GM10248 (cell line): Measurements from ENCODE around the gene XRCC5.

Experiments used
- CTCF ChIA-PET: fragments of 300-600 bp; sonication (Branson Sonifier 250); formaldehyde crosslinking; extraction: SDS; loops from one replicate; lab custom pipeline; 2021; ENCODE audit warnings: antibody characterized with exemption; lab: Yijun Ruan, JAX
- POLR2A ChIA-PET: fragments of 350-650 bp; sonication (Branson Sonifier 250); formaldehyde crosslinking; extraction: SDS; loops from one replicate; lab custom pipeline; 2020; ENCODE audit warnings: antibody characterized with exemption; lab: Yijun Ruan, JAX
- DNase-seq: peaks from one replicate; pipeline ENCODE4 v3.0.0; 2012; ENCODE audit errors: extremely low spot score
- TF ChIP-seq, protein P1 (sequence below): IDR thresholded peaks from 2 replicates; pipeline ENCODE4 v1.5.1; 2012; ENCODE audit warnings: mild to moderate bottlenecking, low read depth; ENCODE audit errors: extremely low read depth, missing control alignments, control extremely low read depth

The XRCC5 gene

DNA sequence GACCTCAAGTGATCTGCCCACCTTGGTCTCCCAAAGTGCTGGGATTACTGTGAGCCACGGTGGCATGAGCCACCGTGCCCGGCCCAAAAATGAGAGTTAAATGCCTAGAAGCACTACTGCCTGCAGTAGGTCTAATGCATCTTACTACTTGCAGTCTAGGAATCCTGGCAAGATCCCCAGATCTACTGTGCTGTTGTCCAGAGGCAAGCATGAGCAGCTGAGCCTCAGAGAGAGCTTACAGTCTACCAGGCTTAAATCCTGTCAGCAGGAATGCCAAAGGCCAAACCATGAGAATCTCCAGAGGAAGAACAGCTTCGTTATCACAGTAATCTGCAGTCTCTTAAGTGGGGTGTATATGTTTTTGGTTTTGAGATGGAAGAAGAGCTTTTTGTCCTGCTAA, 54.4 kb downstream of the XRCC5 start:
- POLR2A ChIA-PET, result interaction anchor here (0.5 kb wide), 1 partner anchor 17 kb away, joined by 4 read pairs; no protein-coding TSS in a partner anchor
- TF ChIP-seq, protein P1, sequence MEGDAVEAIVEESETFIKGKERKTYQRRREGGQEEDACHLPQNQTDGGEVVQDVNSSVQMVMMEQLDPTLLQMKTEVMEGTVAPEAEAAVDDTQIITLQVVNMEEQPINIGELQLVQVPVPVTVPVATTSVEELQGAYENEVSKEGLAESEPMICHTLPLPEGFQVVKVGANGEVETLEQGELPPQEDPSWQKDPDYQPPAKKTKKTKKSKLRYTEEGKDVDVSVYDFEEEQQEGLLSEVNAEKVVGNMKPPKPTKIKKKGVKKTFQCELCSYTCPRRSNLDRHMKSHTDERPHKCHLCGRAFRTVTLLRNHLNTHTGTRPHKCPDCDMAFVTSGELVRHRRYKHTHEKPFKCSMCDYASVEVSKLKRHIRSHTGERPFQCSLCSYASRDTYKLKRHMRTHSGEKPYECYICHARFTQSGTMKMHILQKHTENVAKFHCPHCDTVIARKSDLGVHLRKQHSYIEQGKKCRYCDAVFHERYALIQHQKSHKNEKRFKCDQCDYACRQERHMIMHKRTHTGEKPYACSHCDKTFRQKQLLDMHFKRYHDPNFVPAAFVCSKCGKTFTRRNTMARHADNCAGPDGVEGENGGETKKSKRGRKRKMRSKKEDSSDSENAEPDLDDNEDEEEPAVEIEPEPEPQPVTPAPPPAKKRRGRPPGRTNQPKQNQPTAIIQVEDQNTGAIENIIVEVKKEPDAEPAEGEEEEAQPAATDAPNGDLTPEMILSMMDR, result no peak
- CTCF ChIA-PET, result interaction anchor here (1.0 to 3.6 kb wide), 4 partner anchors 9 to 23 kb away, joined by 3 to 24 read pairs (median 5); no protein-coding TSS in a partner anchor
- DNase-seq, result no peak

DNA sequence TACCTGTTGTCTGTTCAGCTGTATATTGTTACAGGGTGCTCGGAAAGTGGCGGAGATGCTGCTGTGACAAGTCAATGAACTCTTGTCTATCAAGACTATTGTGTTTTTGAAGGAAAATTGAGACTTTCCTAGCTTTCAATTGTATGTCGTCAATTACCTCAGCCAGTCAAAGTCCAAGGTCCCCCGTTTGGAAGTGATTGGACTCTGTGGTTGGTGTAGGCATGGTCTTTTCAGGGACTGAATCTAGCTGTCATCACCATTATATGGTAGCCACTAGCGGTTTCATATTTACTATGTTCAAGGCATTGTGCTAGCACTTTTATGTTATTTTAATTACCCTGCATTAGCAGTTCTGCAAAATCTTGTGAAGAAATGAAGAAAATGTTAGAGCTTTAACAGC, 54.9 kb downstream of the XRCC5 start:
- ChIA-PET CTCF (interaction anchor here (1.0 to 3.6 kb wide), 3 partner anchors 8 to 235 kb away, joined by 4 to 24 read pairs (median 7); no protein-coding TSS in a partner anchor), POLR2A (interaction anchor here (0.5 kb wide), 1 partner anchor 17 kb away, joined by 4 read pairs; no protein-coding TSS in a partner anchor)

DNA sequence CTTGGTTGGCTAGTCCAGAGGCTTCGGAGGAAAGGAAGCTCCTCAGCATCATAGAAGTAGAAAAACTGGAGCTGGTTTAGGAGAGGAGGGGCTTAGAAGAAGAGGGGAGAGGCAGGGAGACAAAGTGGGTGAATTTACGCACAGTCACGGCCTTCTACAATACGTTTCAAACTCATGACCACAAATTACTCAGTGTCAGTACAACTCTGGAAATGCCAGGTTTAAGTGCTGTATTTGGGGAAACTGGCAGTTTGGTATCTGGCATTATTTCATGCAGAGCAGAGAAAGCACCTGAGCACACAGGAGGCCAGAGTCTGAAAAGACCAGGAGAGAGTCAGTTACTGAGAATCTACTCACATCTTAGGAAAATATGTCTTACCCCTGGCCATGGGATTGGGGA, 55.4 kb downstream of the XRCC5 start:
- CTCF ChIA-PET, result interaction anchor here (1.0 to 3.6 kb wide), 3 partner anchors 8 to 234 kb away, joined by 4 to 24 read pairs (median 7); no protein-coding TSS in a partner anchor
- TF ChIP-seq, protein P1, result no peak
- no peak for DNase-seq
- POLR2A ChIA-PET, result interaction anchor here (0.6 to 1.4 kb wide), 2 partner anchors 9 to 55 kb away, joined by 3 to 4 read pairs; partner anchors contain the start of gene XRCC5

More for the DNA sequence above, 54.9 kb downstream of the XRCC5 start:
- no peak for DNase-seq
- TF ChIP-seq, protein P1, result no peak

DNA sequence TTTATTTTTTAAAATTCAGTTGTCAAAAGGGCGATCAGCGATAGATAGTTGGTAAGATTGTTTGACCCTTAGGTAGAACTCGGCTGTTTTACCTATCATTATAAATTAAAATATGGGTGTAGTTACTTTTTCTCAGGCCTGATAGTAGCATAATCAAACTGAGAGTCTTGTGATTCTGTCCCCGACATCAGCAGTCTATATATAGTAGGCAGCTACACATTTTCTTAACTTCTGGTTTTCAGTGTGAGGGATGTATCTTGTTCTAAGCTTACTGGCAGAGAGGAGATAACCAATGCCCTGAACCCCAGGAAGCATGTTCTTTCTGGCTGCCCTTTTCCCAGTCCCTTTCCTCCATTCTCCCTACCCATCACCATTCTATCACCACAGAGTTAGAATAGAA, 56.6 kb downstream of the XRCC5 start:
- ChIA-PET POLR2A (interaction anchor here (1.4 kb wide), 1 partner anchor 10 kb away, joined by 4 read pairs; no protein-coding TSS in a partner anchor), CTCF (interaction anchor here (0.9 to 1.0 kb wide), 2 partner anchors 10 to 12 kb away, joined by 3 read pairs; no protein-coding TSS in a partner anchor)
- TF ChIP-seq, protein P1, result no peak
- no peak for DNase-seq

DNA sequence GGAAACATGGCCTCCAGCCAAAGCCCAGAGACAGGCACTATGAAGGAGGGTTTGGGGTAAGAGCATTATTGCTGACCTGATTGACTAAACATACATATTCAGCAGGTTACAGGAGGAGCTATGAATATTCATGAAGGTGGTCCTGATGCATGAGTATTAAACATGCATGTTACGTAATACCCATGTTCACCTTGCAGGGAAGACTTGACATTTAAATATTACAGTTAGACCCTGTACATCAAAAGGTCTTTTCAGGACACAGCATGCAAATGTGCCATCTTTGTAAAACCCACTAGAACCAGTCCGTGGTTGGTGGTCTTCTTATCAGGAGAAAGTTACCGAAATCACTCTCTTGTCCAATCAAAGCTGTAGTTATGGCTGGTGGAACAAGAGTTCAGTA, 59.9 kb downstream of the XRCC5 start:
- DNase-seq, result no peak
- POLR2A ChIA-PET, result no interaction called here
- TF ChIP-seq, protein P1, result no peak
- CTCF ChIA-PET, result interaction anchor here (1.1 kb wide), 1 partner anchor 55 kb away, joined by 3 read pairs; no protein-coding TSS in a partner anchor

DNA sequence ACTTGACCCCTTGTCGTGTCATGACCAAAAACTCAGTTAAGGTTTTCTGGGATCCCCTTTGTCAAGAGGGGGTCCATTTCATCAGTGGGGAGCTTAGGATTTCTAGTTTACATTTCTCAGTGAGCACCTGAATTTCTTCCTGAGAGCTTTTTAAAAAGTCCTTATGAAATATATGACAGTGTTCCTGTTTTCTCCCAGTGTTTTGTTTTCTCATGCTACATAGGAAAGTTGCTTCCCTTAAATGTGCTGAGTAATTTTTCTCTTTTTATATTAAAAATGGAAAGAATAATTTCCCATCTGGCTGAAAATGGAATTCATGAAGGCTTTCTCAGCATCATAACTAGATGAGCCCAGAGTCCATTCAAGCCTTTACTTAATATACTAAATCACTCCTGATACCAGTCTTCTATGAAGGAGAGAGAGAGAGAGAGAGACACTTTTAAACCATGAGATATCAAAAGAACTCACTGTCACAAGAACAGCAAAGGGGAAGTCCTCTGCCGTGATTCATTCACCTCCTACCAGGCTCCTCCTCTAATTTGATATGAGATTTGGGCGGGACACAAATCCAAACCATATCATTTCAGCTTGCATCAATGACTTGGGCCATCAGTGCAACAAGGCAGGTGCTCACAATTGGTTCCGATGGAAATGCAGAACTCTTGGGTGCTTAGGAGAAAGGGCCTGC, 61.1 kb downstream of the XRCC5 start:
- CTCF ChIA-PET, result interaction anchor here (1.1 to 5.1 kb wide), 3 partner anchors 8 to 10 kb away, joined by 3 to 24 read pairs (median 6); no protein-coding TSS in a partner anchor
- DNase-seq, result no peak
- POLR2A ChIA-PET, result no interaction called here
- TF ChIP-seq, protein P1, result no peak
